ENCODE measurements around the gene TIMP2.
"Not testable (repeated sequence)": the region's sequence is repeated elsewhere in the genome, so short reads cannot be mapped to it uniquely, and the experiment has no call there.

The TIMP2 gene

GRCh38 chr17:78868391-78868790, 56.8 kb downstream of the TIMP2 start:
- DNase-seq (ENCODE audit: low spot score): no peak

GRCh38 chr17:78867046-78867445, 58.1 kb downstream of the TIMP2 start:
- not testable (repeated sequence) for DNase-seq (ENCODE audit: low spot score)

- peak; percentile 85 for DNase-seq (ENCODE audit: low spot score)
These were observed 59.4 kb downstream of the TIMP2 start for GRCh38 chr17:78865682-78866390.

GRCh38 chr17:78864117-78864516, 61.1 kb downstream of the TIMP2 start:
- DNase-seq (ENCODE audit: low spot score): no peak

- no peak for DNase-seq (ENCODE audit: low spot score)
These were observed 62.8 kb downstream of the TIMP2 start for GRCh38 chr17:78862073-78863023.

GRCh38 chr17:78861229-78861628, 64.0 kb downstream of the TIMP2 start:
- DNase-seq (ENCODE audit: low spot score): no peak

GRCh38 chr17:78859051-78859450, 66.1 kb downstream of the TIMP2 start:
- no peak for DNase-seq (ENCODE audit: low spot score)

GRCh38 chr17:78857266-78857665, 67.9 kb downstream of the TIMP2 start:
- DNase-seq (ENCODE audit: low spot score): no peak

- DNase-seq (ENCODE audit: low spot score): no peak
These were observed 69.5 kb downstream of the TIMP2 start for GRCh38 chr17:78855561-78856165.

GRCh38 chr17:78854508-78854907, 70.7 kb downstream of the TIMP2 start:
- DNase-seq (ENCODE audit: low spot score): no peak

- DNase-seq (ENCODE audit: low spot score): no peak
These were observed 71.2 kb downstream of the TIMP2 start for GRCh38 chr17:78853926-78854394.

GRCh38 chr17:78852709-78853121, 72.5 kb downstream of the TIMP2 start:
- no peak for DNase-seq (ENCODE audit: low spot score)

GRCh38 chr17:78849026-78849425, 76.2 kb downstream of the TIMP2 start:
- DNase-seq (ENCODE audit: low spot score): no peak

GRCh38 chr17:78847052-78847451, 78.1 kb downstream of the TIMP2 start:
- no peak for DNase-seq (ENCODE audit: low spot score)

GRCh38 chr17:78844301-78845005, 80.7 kb downstream of the TIMP2 start:
- DNase-seq (ENCODE audit: low spot score): no peak

- no peak for DNase-seq (ENCODE audit: low spot score)
These were observed 82.2 kb downstream of the TIMP2 start for GRCh38 chr17:78842881-78843565.

GRCh38 chr17:78840780-78841611, 84.2 kb downstream of the TIMP2 start, which contains the start of gene USP36:
TSS of gene USP36 (minus strand) at chr17:78840814. CDS start at chr17:78836363, 4,451 bp downstream.
- peak; percentile 99 for DNase-seq (ENCODE audit: low spot score)

- DNase-seq (ENCODE audit: low spot score): no peak
These were observed 84.7 kb downstream of the TIMP2 start for GRCh38 chr17:78840530-78840779.

GRCh38 chr17:78839762-78840529, 85.2 kb downstream of the TIMP2 start:
- DNase-seq (ENCODE audit: low spot score): no peak
